Inflammatory macrophage treated with lipopolysaccharide for 4 hours (primary cell): ENCODE measurements around the gene MLST8.

Source experiments
- DNase-seq: peaks from one replicate; pipeline ENCODE4 v3.0.0-alpha.2; 2020

The MLST8 gene

DNA sequence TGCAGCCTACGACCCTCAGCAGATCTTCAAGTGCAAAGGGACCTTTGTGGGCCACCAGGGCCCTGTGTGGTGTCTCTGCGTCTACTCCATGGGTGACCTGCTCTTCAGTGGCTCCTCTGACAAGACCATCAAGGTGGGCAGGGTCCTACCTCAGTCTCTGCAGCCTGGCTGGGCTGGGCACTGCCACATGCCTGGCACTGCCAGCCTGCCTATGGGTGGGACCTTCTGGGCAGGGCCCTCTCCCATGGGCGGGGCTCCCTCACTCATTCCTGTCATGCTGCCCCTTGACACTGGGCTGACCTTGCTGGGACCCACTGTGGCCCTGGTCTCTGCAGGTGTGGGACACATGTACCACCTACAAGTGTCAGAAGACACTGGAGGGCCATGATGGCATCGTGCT is 31.3 kb upstream of the MLST8 start:
- no peak for DNase-seq

DNA sequence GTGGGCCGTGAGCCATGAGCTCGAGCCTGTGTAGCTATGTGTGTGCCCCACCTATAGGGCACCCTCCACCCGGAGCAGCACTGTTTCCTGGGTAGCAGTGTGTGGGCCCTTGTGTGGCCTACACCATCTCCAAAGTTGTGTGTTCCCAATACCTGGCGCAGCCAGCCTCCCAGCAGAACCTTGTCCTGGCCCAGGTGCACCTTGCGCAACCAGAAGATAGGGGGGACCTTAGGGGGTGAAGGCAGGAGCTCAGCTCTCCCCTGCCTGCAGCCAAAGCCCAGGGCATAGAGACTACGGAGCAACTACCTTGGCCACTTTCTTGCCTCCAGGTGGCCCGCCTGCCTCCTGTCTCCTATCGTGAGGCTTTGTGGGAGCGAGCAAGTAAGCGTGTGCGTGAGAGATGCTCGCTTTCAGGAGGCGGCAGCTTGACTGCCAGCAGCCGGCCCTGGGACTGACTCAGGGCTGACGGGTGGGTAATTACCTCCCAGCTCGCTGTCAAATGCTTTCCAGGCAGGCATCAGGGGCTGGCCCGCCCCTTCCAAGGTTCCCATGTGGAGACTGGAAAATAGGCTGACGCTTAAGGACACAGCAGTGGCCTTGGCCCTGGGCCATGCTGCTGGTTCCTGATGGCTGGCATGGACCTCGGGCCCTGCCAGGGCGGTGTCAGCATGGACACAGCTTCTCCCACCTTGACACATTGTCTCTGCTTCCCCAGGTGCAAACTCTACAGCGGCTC is 30.7 kb upstream of the MLST8 start:
- no peak for DNase-seq

DNA sequence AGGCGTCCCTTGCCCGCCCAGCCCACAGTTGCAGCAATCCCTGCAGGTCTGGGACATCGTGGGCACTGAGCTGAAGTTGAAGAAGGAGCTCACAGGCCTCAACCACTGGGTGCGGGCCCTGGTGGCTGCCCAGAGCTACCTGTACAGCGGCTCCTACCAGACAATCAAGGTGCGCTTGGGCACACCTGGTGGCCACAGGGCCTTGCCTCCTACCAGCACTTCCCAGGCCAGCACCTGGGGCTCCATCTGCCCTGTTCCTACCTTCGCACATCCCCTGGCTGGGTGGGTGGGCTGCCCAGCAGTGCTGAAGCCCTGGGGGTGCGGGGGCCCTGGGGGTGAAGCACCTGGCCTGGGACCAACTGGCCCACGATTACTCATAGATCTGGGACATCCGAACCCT is 29.8 kb upstream of the MLST8 start:
- DNase-seq: no peak

DNA sequence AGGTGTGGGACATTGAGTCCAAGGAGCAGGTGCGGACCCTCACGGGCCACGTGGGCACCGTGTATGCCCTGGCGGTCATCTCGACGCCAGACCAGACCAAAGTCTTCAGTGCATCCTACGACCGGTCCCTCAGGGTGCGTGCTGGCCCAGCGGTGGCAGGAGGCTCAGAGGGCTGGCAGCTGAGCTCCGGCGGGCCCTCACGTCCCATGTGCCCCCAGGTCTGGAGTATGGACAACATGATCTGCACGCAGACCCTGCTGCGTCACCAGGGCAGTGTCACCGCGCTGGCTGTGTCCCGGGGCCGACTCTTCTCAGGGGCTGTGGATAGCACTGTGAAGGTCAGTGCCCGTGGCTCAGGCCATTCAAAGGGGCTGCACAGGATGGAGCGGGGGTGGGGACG is 29.2 kb upstream of the MLST8 start:
- DNase-seq: no peak

DNA sequence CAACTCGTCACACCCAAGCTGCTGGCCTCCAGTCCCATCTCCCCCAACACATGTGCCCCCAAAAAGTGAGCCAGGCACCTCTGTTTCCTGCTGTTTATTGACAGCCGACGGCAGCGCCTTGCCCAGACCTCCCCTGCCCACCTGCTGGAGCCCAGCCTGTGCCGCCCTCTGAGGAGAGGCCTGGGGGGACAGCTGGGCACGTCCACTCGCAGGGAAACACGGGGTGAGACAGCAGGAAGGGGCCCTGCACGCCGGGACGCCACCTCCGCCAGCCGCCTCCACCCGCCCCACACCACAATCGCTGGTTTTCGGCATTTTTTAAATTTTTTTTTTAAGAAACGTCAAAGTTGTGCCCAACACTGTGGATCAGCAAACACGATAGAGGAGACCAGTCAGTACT is 28.2 kb upstream of the MLST8 start:
- DNase-seq: no peak

DNA sequence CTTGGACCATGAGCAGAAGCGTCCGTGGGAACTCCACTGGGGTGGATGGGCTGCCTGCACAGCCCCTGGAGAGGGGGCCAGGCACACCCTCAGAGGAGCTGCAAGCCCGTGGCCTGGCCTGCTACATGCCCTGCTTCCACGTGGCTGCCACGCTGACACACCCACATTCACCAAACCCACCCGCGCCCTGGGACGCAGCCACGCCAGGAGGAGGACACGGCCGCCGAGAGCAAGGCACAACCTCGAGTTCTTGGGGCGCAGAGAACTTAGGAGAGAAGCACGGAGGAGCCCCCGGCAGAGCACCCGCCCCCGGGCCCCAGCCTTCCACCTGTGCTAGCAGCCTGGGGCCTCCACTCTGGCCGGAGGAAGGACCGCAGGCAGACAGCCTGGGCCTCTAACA is 27.7 kb upstream of the MLST8 start:
- no peak for DNase-seq

DNA sequence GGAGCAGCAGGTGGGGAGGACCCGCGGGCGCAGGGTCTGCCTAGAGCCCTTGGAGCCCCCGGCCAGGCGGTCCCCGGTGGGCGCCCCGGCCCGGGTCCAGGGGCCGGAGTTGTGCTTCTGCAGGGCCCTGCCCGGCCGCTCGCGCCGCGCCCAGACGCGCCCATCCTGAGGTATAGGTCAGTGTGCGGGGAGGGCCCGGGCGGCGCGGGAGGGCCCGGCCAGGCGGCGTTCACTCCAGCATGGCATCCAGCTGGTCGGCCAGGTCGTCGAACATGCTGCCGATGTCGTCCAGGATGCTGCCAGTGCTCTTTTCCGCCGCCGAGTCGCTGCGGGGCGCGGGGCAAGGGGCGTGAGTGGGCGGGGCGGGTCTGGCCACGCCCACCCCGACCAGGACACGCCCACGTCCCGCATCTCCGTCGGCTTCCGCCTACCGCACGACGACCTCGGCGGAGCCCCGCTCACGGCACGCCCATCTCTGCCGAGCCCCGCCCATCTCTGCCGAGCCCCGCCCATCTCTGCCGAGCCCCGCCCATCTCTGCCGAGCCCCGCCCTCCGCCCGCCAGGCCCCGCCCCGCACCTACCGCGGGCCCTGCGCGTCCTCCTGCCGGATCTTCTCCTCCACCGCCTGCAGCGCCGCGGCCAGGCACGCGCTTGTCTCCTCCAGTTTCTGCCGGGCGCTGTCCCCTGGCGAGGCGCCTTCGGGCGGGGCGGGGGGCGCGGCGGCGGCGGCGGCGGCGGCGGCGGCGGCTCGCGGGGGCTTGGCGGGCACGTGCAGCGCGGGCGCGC is 26.7 kb upstream of the MLST8 start:
- peak; percentile 15 for DNase-seq

DNA sequence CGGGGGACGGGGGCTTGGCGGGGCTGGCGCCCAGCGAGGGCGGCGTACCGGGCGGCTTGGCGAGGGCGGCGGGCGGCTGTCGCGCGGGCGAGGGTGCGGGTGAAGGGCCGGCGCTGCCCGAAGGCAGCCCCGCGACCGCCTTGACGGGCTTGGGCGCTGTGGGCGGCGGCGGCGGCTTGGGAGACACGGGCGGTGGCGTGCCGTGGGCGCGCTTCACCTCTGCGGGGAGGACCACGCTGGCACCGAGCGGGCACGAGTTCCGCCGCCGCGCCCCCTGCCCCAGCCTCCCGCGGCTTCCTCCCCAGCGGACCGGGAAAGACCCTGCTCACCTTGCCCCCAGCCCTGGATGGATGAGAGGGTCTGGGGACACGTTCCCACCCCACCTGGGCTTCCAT is 26.1 kb upstream of the MLST8 start:
- DNase-seq: no peak

DNA sequence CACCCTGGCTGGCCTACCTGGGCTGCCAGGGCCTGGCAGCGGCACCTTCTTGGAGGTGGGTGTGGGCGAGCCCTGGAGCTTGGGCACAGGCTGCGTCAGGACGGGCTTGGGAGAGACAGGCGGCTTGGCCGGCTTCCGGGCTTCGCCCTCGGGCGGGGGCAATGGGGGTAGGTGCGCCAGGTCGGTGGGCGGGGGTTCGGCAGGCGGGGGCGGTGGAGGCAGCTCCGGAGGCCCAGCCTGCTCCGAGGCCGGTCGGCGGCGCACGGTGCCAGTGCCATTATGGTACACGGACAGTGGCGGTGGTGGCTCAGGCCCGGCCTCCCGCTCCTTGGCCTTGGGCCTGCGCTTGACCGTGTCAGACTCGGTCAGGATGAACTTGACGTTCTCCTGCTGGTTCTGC is 25.7 kb upstream of the MLST8 start:
- no peak for DNase-seq

DNA sequence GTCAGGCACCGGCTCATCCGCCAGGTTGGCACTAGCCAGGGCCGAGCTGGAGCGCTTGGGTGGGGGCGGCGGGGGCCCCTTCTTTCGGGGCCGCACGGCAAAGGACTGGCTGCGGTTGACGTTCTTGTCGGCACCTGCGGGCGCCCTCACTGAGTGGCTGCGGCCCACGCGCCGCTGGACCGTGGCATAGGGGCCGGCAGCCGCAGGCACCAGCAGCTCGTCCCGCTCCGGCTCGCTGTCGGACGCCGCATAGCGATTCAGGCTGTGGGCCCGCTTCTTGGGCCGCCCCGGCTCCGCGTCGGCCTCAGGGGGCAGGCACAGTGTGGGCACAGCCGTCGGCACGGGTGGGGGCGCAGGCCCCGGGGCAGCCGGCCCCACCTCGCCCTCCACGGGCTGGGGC is 24.8 kb upstream of the MLST8 start:
- no peak for DNase-seq

DNA sequence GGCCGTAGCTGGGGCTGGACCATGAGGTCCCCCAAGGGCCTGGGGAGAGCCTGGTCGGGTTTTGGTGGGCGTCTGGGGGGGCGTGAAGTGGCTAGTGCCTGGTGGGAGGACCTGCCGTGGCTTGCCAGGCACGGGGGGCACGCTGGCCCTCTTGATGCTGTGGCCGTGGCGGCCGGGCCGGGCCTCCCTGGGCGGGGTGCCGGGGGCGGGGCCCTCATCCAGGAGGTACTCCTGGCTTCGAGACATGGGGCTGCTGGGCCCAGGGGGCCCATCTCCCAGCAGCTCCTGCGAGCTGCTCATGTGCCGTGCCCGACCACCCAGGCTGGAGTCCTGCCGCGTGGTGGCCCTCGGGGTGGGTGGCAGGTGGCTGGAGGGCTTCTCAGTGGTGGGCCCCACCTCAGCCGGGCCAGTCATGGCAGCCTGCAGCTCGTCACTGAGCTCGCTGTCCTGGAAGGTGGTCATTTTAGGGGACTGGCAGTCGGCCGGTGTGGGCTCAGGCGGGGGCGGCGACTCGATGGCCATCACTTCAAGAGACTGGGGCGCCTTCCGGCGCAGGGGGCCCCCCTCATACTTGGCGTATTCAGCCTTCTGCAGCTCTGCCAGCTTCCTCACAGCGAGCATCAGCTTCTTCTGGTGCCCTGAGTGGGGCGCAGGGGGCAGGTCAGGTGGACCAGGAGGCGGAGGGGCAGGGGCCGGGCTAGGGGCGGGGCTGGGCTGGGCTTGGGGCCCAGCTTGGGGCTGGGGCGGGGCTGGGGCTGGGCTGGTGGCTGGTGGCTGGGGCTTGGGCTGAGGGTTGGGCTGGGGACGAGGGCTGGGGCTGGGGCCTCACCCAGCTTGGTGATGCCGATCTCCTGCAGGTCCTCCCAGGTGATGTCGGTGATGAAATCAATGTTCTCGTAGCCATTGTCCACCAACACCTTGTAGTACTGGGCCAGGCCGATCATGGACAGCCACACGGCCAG is 24.0 kb upstream of the MLST8 start:
- no peak for DNase-seq

DNA sequence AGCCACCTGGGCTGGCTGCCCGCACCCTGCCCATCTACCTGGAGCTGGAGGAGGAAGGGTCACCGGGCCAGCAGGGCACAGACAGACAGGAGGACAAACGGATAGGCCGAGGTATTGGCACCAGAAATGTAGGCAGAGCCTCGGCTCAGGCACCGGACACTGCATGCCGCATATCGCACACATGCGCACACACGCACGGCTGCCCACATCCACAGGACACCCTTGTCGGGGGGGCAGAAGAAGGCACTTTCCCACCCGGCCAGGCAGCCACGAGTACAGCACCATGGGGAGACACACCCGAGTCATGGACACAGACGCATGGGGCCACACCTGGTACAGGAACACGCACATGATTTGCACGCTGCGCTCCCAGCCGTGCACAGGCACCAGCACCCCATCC is 23.3 kb upstream of the MLST8 start:
- DNase-seq: no peak

DNA sequence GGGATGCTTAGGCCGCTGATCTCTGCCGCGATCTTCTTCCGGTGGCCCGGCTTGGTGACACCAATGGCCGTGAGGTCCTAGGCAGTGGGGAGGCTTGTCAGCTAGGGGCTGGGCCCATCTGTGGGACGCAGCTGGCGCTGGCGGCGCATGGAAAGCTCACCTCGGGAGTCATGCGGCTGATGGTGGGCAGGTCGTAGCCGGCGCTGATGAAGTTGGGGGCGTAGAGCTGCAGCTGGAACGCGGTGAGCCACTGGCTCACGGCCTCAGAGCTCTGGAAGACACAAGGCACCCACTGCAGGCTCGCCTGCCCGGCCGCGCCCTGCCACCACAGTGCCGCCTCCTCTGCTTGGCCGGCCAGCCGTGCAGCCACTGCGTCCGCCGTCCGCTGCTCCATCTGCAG is 21.6 kb upstream of the MLST8 start:
- DNase-seq: no peak

DNA sequence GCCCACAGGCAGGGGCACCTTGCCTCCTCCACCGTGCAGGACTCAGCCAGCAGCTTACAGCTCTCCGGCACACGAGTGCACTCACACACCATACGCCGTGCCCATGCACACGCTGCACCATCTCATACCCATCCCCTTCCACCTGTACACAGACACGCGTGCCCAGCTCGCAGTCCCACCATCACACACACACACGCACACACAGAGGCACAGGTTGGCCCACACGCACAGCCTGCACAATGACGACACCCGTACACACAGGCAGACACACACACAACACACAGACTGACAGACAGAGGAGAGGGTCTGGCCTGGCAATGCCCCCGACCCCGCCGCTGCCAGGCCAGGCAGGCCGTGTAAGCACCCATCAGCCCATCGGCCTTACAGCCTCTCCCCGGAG is 20.9 kb upstream of the MLST8 start:
- DNase-seq: no peak

DNA sequence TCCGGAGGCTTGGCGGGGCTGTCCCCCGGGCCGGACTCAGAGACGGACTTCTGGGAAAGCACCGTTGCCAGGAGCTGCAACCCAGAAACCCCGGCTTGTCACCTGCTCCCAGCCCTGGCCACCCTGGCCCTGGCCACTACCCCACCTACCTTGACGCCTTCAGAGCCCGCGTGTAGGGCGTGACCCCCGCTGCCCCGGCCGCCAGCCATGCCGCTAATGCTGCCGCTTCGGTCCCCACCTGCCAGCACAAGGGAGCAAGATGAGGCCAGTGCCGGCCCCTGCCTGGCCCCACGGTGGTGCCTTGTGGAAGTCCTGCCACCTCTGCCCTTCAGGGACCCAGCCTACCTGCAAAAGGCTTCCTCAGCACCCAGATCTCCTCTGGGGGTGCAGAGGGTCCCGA is 20.3 kb upstream of the MLST8 start:
- DNase-seq: no peak

DNA sequence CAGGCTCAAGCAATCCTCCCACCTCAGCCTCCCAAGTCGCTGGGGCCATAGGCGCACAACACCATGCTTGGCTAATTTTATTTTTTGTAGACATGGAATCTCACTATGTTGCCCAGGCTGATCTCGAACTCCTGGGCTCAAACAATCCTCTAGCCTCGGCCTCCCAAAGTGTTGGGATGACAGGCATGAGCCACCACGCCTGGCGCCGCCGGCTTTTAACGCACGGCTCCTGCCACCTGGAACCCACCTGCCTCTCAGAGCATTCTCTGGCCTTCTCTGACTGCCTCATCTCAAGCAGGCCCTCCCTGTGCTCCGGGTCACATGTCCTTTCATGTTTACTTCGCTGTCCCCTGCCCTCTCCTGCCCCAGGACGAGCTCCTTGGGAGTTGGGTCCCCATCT is 19.2 kb upstream of the MLST8 start:
- DNase-seq: no peak

DNA sequence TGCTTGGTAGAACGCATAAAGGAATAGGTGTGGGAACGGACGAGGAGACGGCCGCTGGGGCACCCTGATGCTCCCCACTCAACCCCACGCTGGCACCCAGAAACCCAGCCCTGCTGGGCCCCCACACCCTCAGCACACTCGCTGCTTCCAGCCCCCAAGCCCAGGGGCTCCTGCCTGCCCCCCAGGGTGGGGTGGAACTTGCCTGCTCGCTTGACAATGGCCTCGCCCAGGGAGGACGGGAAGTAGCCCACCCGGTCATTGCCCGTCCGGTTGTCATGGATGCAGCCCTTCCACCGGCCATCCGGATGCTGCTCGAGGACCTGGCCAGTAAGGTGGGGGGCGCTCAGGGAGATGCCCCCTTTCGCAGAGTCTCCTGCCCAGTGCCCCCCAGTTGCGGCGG is 18.7 kb upstream of the MLST8 start:
- DNase-seq: no peak

DNA sequence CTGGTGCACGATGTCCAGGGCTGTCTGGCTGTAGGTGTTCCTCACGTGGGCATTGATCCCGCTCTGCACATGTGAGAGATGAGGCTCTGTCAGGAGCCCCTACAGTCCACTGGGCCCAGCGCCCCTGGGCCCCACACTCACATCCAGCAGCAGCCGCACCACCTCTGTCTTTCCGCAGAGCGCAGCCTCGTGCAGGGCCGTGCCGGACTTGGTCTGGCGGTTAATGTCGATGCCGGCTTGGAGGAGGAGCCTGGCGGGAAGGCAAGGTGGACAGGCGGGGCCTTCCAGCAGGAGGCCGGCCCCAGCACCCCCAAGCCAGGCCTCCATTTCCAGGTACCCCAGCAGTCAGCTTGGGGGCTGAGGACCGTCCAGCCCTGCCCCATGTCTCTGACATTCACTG is 18.0 kb upstream of the MLST8 start:
- no peak for DNase-seq

DNA sequence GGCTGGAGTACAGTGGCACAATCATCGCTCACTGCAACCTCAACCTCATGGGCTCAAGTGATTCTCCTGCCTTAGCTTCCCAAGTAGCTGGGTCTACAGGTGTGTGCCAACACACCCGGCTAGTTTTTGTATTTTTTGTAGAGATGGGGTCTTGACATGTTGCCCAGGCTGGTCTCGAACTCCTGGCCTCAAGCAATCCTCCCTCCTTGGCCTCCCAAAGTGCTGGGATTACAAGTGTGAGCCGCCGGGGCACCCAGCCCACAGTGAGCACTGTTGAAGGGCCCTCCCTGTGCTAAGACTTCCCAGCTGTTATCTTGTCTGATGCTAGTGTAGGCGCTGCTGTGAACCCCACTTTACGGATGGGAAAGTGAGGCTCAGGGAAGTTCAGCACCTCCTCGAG is 16.9 kb upstream of the MLST8 start:
- DNase-seq: no peak

DNA sequence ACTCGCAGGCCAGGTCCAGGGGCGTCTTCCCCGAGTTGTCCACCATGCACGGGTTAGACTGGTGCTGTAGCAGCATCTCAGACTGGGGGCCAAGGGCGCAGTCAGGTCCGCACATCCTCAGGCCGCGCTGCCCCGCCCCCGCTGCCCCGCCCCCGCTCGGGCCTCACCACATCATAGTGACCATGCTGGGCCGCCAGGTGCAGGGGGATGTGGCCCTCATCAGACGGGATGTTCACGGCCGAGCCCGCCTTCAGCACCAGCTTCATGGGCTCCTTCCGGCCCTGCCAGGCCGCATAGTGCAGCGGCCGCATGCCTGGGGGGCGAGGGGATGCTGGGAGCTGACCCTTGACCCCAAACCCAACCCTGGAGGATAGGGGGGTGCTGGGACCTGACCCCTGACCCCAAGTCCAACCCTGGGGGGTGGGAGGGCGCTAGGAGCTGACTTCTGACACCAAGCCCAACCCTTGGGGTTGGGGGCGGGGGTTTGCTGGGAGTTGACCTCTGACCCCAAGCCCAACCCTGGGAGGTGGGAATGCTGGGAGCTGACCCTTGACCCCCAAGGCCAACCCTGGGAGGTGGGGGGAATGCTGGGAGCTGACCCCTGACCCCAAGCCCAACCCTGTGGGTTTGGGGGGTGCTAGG is 15.9 kb upstream of the MLST8 start:
- DNase-seq: no peak

DNA sequence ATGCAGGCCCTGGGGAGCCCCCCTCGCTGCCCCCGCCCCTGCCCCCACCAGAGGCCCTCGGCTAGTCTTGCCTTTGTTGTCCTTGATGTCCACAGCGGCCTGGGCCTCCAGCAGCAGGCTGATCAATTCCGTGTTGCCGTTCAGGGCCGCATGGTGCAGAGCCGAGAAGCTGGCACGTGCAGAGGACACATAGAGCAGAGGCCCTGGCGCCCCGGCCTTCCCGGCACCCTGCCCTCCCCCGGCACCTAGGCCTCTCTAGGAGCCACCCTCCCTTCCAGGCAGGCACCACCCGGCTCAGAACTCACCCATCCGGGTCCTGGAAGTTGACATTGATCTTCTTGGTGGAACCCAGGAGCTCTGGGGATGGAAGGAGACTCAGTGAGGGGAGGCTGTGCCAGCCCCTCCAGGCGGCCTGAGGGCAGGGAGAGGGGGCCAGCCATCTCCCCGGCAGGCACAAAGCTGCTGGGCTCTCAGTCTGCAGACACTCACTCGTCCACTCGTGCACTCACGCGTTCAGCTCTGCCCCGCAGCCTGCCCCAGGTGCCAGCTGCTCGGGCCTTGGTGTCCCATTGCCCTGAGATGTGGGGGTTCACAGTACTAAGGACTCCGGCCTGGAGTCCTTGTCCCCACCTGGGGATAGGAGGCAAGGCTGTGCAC is 15.1 kb upstream of the MLST8 start:
- DNase-seq: no peak

DNA sequence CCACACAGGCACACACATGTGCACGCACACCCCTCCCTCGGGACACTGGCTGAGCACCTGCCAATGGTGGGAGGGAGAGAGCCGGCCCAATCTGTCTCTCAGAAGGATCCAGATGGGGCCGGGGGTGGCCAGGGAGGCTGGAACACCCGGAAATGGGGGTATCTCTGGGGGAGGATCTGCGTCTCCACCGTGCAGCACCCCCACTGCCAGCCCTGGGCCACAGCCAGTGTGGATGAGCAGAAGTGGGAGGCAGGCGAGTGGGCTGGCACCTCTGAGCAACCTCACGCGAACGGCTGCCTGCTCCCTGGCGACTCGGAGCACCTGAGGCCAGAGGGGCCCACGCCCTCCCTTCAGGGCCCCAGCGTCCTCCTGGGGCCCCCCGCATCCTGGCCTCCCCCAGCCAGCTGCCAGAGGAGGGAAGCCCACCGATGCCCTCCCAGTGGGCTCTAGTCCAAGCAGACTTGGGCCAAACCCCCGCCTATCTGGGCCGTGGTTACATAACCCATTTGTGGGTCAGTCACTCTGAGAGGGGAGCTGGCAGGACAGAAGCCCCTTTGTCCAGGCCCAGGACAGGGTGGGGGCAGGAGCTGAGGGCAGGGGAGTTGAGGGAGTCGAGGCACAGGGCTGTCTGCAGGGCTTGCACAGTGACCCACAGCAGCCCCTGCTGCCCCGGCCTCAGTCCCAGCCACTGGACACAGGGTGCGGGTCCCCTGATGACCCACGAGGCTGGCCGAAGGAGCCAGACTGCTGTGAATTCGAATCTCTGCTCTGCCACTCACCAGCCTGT is 14.4 kb upstream of the MLST8 start:
- DNase-seq: no peak
